Left lung (tissue), 10 donors: ENCODE data around the gene SMCHD1. TPM values are rescaled to one million over a fixed set of nuclear protein-coding genes. Genes with fewer than 3 reads are reported as not detected.

Experiments
- ATAC-seq: fragments of 200-7000 bp; cut with Tn5 transposase; one replicate; pipeline ENCODE4 v1.9.1; 2020; ENCODE audit warnings: moderate library complexity
- DNase-seq, 4 donors: peaks; one replicate each; pipeline ENCODE4 v3.0.0-alpha.2; 2013 to 2020
- H3K27ac ChIP-seq, 2 donors: fragments of 200-600 bp; sonication (generic) in 1 of 2; one replicate each; pipeline versions ENCODE4 v1.5.0 to v1.8.0; 2020 to 2021
- H3K27me3 ChIP-seq, 2 donors: fragments of 200-600 bp; sonication (generic) in 1 of 2; one replicate each; pipeline versions ENCODE4 v1.5.0 to v1.8.0; 2020 to 2021
- H3K36me3 ChIP-seq, 2 donors: fragments of 200-600 bp; sonication (generic) in 1 of 2; one replicate each; pipeline versions ENCODE4 v1.5.0 to v1.8.0; 2020 to 2021
- H3K4me1 ChIP-seq, 2 donors: fragments of 200-600 bp; one replicate each; pipeline ENCODE4 v1.8.0; 2021
- H3K4me3 ChIP-seq, 2 donors: fragments of 200-600 bp; sonication (generic) in 1 of 2; one replicate each; pipeline versions ENCODE4 v1.5.0 to v1.8.0; 2020 to 2021; ENCODE audit warnings: mild to moderate bottlenecking in 1 of 2
- H3K9me3 ChIP-seq, 2 donors: fragments of 200-600 bp; sonication (generic) in 1 of 2; one replicate each; pipeline versions ENCODE4 v1.5.0 to v1.8.0; 2020 to 2021
- CTCF ChIP-seq, 2 donors: fragments of 200-600 bp; sonication (generic) in 1 of 2; IDR thresholded peaks; one replicate each; pipeline versions ENCODE4 v1.5.0 to v1.8.0; 2021; ENCODE audit warnings: antibody characterized with exemption in 2 of 2
- intact Hi-C, 2 donors: fragments of 100-400 bp; cut with DNase I; formaldehyde crosslinking; loops; one replicate each; pipeline versions ENCODE4 v1.11.2 to v1.14.2; 2022
- polyA plus RNA-seq, 6 donors: library from polyadenylated mRNA; unstranded; fragments of 120-200 nt; gene quantifications; one replicate each; pipeline ENCODE4 v1.2.1, GENCODE V29; 2013; ENCODE audit not compliant: insufficient read length in 6 of 6
- total RNA-seq, 2 donors: library from RNA; stranded (reverse); fragmentation: NEBNext Ultra II Directional; extraction: Animal tissue kit (Norgen Biotek cat#: 25700); gene quantifications; one replicate each; pipeline ENCODE4 v1.2.1, GENCODE V29; 2021
- donor health status: DM: no; HTN: yes; CAD: no.
- donor health status: DM: no; HTN: no; CAD: no.

The SMCHD1 gene
- total and polyA plus RNA-seq, 8 donors: 42.3 to 83.1 (median 72.2) TPM

GRCh38 chr18:2697184-2697583 lies 41.7 kb downstream of the SMCHD1 start:
- Histone ChIP-seq H3K27ac (no peak overlapping the region), H3K36me3 (peaks cover 0 to 98% of the 10 kb centered on the region in 2 donors), H3K9me3 (no peaks in the 10 kb centered on the region), H3K27me3 (no peaks in the 10 kb centered on the region), H3K4me1 (no peaks in the 10 kb centered on the region), H3K4me3 (no peak overlapping the region)
- intact Hi-C loops: no loop called here
- no peak for TF ChIP-seq CTCF (IDR thresholded peaks at IDR 0.05)
- ATAC-seq (no peak), DNase-seq (no peak)

GRCh38 chr18:2699001-2699400 lies 43.5 kb downstream of the SMCHD1 start:
- intact Hi-C loops: no loop called here
- Histone ChIP-seq H3K36me3 (peaks cover 0 to 100% of the 10 kb centered on the region in 2 donors), H3K27ac (no peak overlapping the region), H3K4me3 (no peak overlapping the region), H3K27me3 (no peaks in the 10 kb centered on the region), H3K4me1 (no peaks in the 10 kb centered on the region), H3K9me3 (no peaks in the 10 kb centered on the region)
- DNase-seq (no peak), ATAC-seq (no peak)
- TF ChIP-seq CTCF (IDR thresholded peaks at IDR 0.05): no peak

GRCh38 chr18:2704541-2704940 lies 49.0 kb downstream of the SMCHD1 start:
- Histone ChIP-seq H3K27me3 (no peaks in the 10 kb centered on the region), H3K4me3 (no peak overlapping the region), H3K27ac (no peak overlapping the region), H3K9me3 (no peaks in the 10 kb centered on the region), H3K4me1 (no peaks in the 10 kb centered on the region), H3K36me3 (peaks cover 0 to 98% of the 10 kb centered on the region in 2 donors)
- no peak for ATAC-seq
- DNase-seq: no peak
- intact Hi-C loops: no loop called here
- TF ChIP-seq CTCF (IDR thresholded peaks at IDR 0.05): no peak

GRCh38 chr18:2706903-2707302 lies 51.4 kb downstream of the SMCHD1 start:
- Histone ChIP-seq H3K27me3 (no peaks in the 10 kb centered on the region), H3K36me3 (peaks cover 0 to 96% of the 10 kb centered on the region in 2 donors), H3K27ac (no peak overlapping the region), H3K4me1 (no peaks in the 10 kb centered on the region), H3K4me3 (no peak overlapping the region), H3K9me3 (no peaks in the 10 kb centered on the region)
- DNase-seq (no peak), ATAC-seq (no peak)
- TF ChIP-seq CTCF (IDR thresholded peaks at IDR 0.05): no peak
- intact Hi-C loops: no loop called here

GRCh38 chr18:2707551-2708168 lies 52.1 kb downstream of the SMCHD1 start:
- DNase-seq (no peak), ATAC-seq (no peak)
- H3K36me3 ChIP-seq: peaks cover 0 to 96% of the 10 kb centered on the region in 2 donors
- H3K27me3 ChIP-seq: no peaks in the 10 kb centered on the region
- no peak overlapping the region for H3K27ac ChIP-seq
- no peak for TF ChIP-seq CTCF (IDR thresholded peaks at IDR 0.05)
- intact Hi-C loops: no loop called here
- no peaks in the 10 kb centered on the region for H3K4me1 ChIP-seq
- H3K4me3 ChIP-seq: no peak overlapping the region
- H3K9me3 ChIP-seq: no peaks in the 10 kb centered on the region
